ENCODE results near the gene CDK5RAP1. TPM values are rescaled to one million over a fixed set of nuclear protein-coding genes. Genes with fewer than 3 reads are reported as not detected.

CDK5RAP1 gene
- total RNA-seq, 1 donor from 2014 or later, result 15.0 TPM

GRCh38 chr20:33322456-33322855 lies 78.9 kb downstream of the CDK5RAP1 start:
- no peaks in the 10 kb centered on the region for H3K27me3 ChIP-seq
- TF ChIP-seq POLR2AphosphoS5 (IDR thresholded peaks at IDR 0.05; ENCODE audit: insufficient read depth in 1 of 2, low read depth in 1 of 2) (no peak), POLR2A (IDR thresholded peaks at IDR 0.05) (no peak), CTCF (IDR thresholded peaks at IDR 0.05) (no peak)

GRCh38 chr20:33320006-33320405 lies 81.3 kb downstream of the CDK5RAP1 start:
- H3K27me3 ChIP-seq, result no peaks in the 10 kb centered on the region
- H3K27ac ChIP-seq, result no peak overlapping the region
- H3K36me3 ChIP-seq, result no peaks in the 10 kb centered on the region
- intact Hi-C loops (cut with DNase I), result no loop called here
- H3K4me3 ChIP-seq, result no peak overlapping the region
- no peaks in the 10 kb centered on the region for H3K4me1 ChIP-seq
- no peak for DNase-seq (ENCODE audit: extremely low spot score in 2 of 2)
- no peak for TF ChIP-seq POLR2A (IDR thresholded peaks at IDR 0.05)
- no peak for TF ChIP-seq POLR2AphosphoS5 (IDR thresholded peaks at IDR 0.05; ENCODE audit: insufficient read depth in 1 of 2, low read depth in 1 of 2)
- no peak for TF ChIP-seq CTCF (IDR thresholded peaks at IDR 0.05)
- no peaks in the 10 kb centered on the region for H3K9me3 ChIP-seq

More at GRCh38 chr20:33322456-33322855, 78.9 kb downstream of the CDK5RAP1 start:
- Histone ChIP-seq H3K27ac (no peak overlapping the region), H3K9me3 (no peaks in the 10 kb centered on the region), H3K36me3 (no peaks in the 10 kb centered on the region), H3K4me3 (no peak overlapping the region), H3K4me1 (no peaks in the 10 kb centered on the region)
- no peak for DNase-seq (ENCODE audit: extremely low spot score in 2 of 2)
- intact Hi-C loops (cut with DNase I), result no loop called here

- intact Hi-C loops (cut with DNase I), result no loop called here
- no peaks in the 10 kb centered on the region for H3K4me1 ChIP-seq
- no peaks in the 10 kb centered on the region for H3K27me3 ChIP-seq
Measured at GRCh38 chr20:33318096-33318429, 83.3 kb downstream of the CDK5RAP1 start.

GRCh38 chr20:33317424-33318095 lies 83.8 kb downstream of the CDK5RAP1 start:
- no peaks in the 10 kb centered on the region for H3K27me3 ChIP-seq
- no peak overlapping the region for H3K4me3 ChIP-seq
- no peaks in the 10 kb centered on the region for H3K4me1 ChIP-seq
- H3K9me3 ChIP-seq, result no peaks in the 10 kb centered on the region
- no peaks in the 10 kb centered on the region for H3K36me3 ChIP-seq
- intact Hi-C loops (cut with DNase I), result no loop called here
- TF ChIP-seq CTCF (IDR thresholded peaks at IDR 0.05) (no peak), POLR2A (IDR thresholded peaks at IDR 0.05) (no peak), POLR2AphosphoS5 (IDR thresholded peaks at IDR 0.05; ENCODE audit: insufficient read depth in 1 of 2, low read depth in 1 of 2) (no peak)
- DNase-seq (ENCODE audit: extremely low spot score in 2 of 2), result no peak
- H3K27ac ChIP-seq, result no peak overlapping the region

More at GRCh38 chr20:33318096-33318429, 83.3 kb downstream of the CDK5RAP1 start:
- TF ChIP-seq POLR2AphosphoS5 (IDR thresholded peaks at IDR 0.05; ENCODE audit: insufficient read depth in 1 of 2, low read depth in 1 of 2), result no peak
- TF ChIP-seq CTCF (IDR thresholded peaks at IDR 0.05), result no peak
- H3K27ac ChIP-seq, result no peak overlapping the region
- DNase-seq (ENCODE audit: extremely low spot score in 2 of 2), result no peak
- H3K9me3 ChIP-seq, result no peaks in the 10 kb centered on the region
- no peak overlapping the region for H3K4me3 ChIP-seq
- no peaks in the 10 kb centered on the region for H3K36me3 ChIP-seq

GRCh38 chr20:33316958-33317357 lies 84.4 kb downstream of the CDK5RAP1 start:
- Histone ChIP-seq H3K4me3 (no peak overlapping the region), H3K4me1 (no peaks in the 10 kb centered on the region), H3K27ac (no peak overlapping the region), H3K36me3 (no peaks in the 10 kb centered on the region), H3K9me3 (no peaks in the 10 kb centered on the region), H3K27me3 (no peaks in the 10 kb centered on the region)
- DNase-seq (ENCODE audit: extremely low spot score in 2 of 2), result no peak
- TF ChIP-seq POLR2A (IDR thresholded peaks at IDR 0.05), result no peak
- TF ChIP-seq CTCF (IDR thresholded peaks at IDR 0.05), result no peak
- TF ChIP-seq POLR2AphosphoS5 (IDR thresholded peaks at IDR 0.05; ENCODE audit: insufficient read depth in 1 of 2, low read depth in 1 of 2), result no peak
- intact Hi-C loops (cut with DNase I), result no loop called here
